Hepatocyte (in vitro differentiated cells): ENCODE measurements around the gene SSR1. TPM values are rescaled to one million over a fixed set of nuclear protein-coding genes. Genes with fewer than 3 reads are reported as not detected.
"Not testable (repeated sequence)": the region's sequence is repeated elsewhere in the genome, so short reads cannot be mapped to it uniquely, and the experiment has no call there.

Experiments used
- DNase-seq: peaks from one replicate; pipeline ENCODE4 v3.0.0-alpha.2; 2016; ENCODE audit warnings: low spot score
- H2AFZ ChIP-seq: fragments of 200-600 bp; sonication (generic); 2 replicates; pipeline ENCODE4 v1.6.0; 2016; ENCODE audit warnings: antibody characterized with exemption, mild to moderate bottlenecking
- H3K27ac ChIP-seq: fragments of 200-600 bp; sonication (generic); 2 replicates; pipeline ENCODE4 v1.5.1; 2016; ENCODE audit warnings: mild to moderate bottlenecking
- H3K27me3 ChIP-seq: fragments of 200-600 bp; sonication (generic); 2 replicates; pipeline ENCODE4 v1.6.1; 2016
- H3K36me3 ChIP-seq: fragments of 200-600 bp; sonication (generic); replicated peaks from 2 replicates; pipeline ENCODE4 v1.5.1; 2016; ENCODE audit warnings: low read depth; ENCODE audit not compliant: insufficient read depth
- H3K4me1 ChIP-seq: fragments of 200-600 bp; sonication (generic); 2 replicates; pipeline ENCODE4 v1.5.1; 2016; ENCODE audit warnings: mild to moderate bottlenecking, moderate library complexity; ENCODE audit not compliant: insufficient read depth
- H3K4me2 ChIP-seq: fragments of 200-600 bp; sonication (generic); 2 replicates; pipeline ENCODE4 v1.6.0; 2016
- H3K4me3 ChIP-seq: fragments of 200-600 bp; sonication (generic); 2 replicates; pipeline ENCODE4 v1.5.1; 2016; ENCODE audit warnings: mild to moderate bottlenecking
- H3K79me2 ChIP-seq: fragments of 200-600 bp; sonication (generic); 2 replicates; pipeline ENCODE4 v1.6.0; 2017; ENCODE audit warnings: mild to moderate bottlenecking
- H3K9me2 ChIP-seq: fragments of 200-600 bp; sonication (generic); replicated peaks from 2 replicates; pipeline ENCODE4 v1.6.0; 2017; ENCODE audit warnings: mild to moderate bottlenecking; ENCODE audit not compliant: insufficient read depth
- H3K9me3 ChIP-seq: fragments of 200-600 bp; sonication (generic); 2 replicates; pipeline ENCODE4 v1.5.1; 2016; ENCODE audit warnings: low read depth, mild to moderate bottlenecking
- H4K20me1 ChIP-seq: fragments of 200-600 bp; sonication (generic); 2 replicates; pipeline ENCODE4 v1.6.0; 2016; ENCODE audit warnings: mild to moderate bottlenecking; ENCODE audit not compliant: insufficient read depth, poor library complexity, severe bottlenecking
- EZH2 ChIP-seq: fragments of 200-600 bp; sonication (generic); IDR thresholded peaks from 2 replicates; pipeline ENCODE4 v1.6.1; 2016; ENCODE audit warnings: antibody characterized with exemption, mild to moderate bottlenecking, borderline replicate concordance
- EZH2phosphoT487 ChIP-seq: fragments of 200-600 bp; sonication (generic); IDR thresholded peaks from one replicate; pipeline ENCODE4 v1.6.1; 2018; ENCODE audit warnings: antibody characterized with exemption, mild to moderate bottlenecking, low read depth, moderate library complexity; ENCODE audit not compliant: unreplicated experiment, severe bottlenecking
- WGBS: methylation state at CpG from one replicate; pipeline ENCODE4 v1.1.6; 2016; ENCODE audit warnings: low lambda C conversion rate; ENCODE audit errors: missing lambda C conversion rate; 5-methylcytosine and 5-hydroxymethylcytosine counted together
- polyA plus RNA-seq: library from polyadenylated mRNA; unstranded; fragments of >200 nt; fragmentation: Nextera tagmentation; extraction: Ambion mirVana; gene quantifications from 2 replicates; pipeline ENCODE4 v1.2.1, GENCODE V29; 2016
- total RNA-seq: library from RNA; depleted of rRNA; stranded (reverse); fragments of >200 nt; gene quantifications from 2 replicates; pipeline ENCODE4 v1.2.3, GENCODE V29; 2014
- TF ChIP-seq, protein P1 (sequence below): fragments of 200-600 bp; sonication (generic); IDR thresholded peaks from 2 replicates; pipeline ENCODE4 v1.5.1; 2016; ENCODE audit warnings: antibody characterized with exemption, mild to moderate bottlenecking; ENCODE audit not compliant: poor library complexity

SSR1 gene
- total and polyA plus RNA-seq, 2 experiments from 2014 or later: 170 to 195 TPM

DNA sequence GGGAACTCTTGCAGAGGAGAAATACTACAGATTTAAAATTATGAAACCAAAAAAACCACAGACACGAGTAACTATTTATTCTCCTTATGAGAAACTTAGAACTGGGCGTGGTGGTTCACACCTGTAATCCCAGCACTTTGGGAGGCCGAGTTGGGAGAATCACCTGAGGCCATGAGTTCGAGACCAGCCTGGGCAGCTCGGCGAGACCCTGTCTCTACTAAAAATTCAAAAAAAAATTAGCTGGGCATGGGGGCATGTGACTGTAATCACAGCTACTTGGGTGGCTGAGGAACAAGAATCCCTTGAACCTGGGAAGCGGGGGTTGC lies 36.8 kb downstream of the SSR1 start:
- WGBS: 77% methylated on average over 7 of the region's 7 CpGs
- no peak overlapping the region for H2AFZ ChIP-seq
- H3K36me3 ChIP-seq: no peaks in the 10 kb centered on the region
- no peak overlapping the region for H3K4me2 ChIP-seq
- no peaks in the 10 kb centered on the region for H3K9me2 ChIP-seq
- no peaks in the 10 kb centered on the region for H3K27me3 ChIP-seq
- no peak for DNase-seq
- no peaks in the 10 kb centered on the region for H3K4me1 ChIP-seq
- no peak overlapping the region for H3K4me3 ChIP-seq
- no peaks in the 10 kb centered on the region for H3K79me2 ChIP-seq
- TF ChIP-seq, protein P1, sequence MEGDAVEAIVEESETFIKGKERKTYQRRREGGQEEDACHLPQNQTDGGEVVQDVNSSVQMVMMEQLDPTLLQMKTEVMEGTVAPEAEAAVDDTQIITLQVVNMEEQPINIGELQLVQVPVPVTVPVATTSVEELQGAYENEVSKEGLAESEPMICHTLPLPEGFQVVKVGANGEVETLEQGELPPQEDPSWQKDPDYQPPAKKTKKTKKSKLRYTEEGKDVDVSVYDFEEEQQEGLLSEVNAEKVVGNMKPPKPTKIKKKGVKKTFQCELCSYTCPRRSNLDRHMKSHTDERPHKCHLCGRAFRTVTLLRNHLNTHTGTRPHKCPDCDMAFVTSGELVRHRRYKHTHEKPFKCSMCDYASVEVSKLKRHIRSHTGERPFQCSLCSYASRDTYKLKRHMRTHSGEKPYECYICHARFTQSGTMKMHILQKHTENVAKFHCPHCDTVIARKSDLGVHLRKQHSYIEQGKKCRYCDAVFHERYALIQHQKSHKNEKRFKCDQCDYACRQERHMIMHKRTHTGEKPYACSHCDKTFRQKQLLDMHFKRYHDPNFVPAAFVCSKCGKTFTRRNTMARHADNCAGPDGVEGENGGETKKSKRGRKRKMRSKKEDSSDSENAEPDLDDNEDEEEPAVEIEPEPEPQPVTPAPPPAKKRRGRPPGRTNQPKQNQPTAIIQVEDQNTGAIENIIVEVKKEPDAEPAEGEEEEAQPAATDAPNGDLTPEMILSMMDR: no peak
- TF ChIP-seq EZH2phosphoT487 (no peak), EZH2 (no peak)
- H3K9me3 ChIP-seq: no peaks in the 10 kb centered on the region
- no peaks in the 10 kb centered on the region for H4K20me1 ChIP-seq
- no peak overlapping the region for H3K27ac ChIP-seq

DNA sequence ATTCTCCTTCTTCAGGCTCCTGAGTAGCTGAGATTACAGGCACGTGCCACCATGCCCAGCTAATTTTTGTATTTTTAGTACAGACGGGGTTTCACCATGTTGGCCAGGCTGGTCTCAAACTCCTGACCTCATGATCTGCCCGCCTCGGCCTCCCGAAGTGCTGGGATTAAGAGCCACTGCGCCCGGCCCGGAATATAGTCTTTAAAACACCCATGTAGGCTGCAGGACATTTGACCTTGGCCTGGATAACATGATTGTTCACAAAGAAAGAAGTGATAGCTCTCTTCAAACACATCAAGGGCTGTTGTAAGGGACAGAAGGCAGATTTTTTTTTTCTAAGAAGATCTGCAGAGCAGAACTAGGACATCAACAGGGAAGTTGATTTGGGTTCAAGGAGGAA lies 38.5 kb downstream of the SSR1 start:
- H3K9me2 ChIP-seq, H3K27me3 ChIP-seq, H3K4me3 ChIP-seq, H3K9me3 ChIP-seq, DNase-seq, H3K27ac ChIP-seq, H4K20me1 ChIP-seq, H3K36me3 ChIP-seq, H3K79me2 ChIP-seq, H3K4me1 ChIP-seq, H2AFZ ChIP-seq, H3K4me2 ChIP-seq: not testable (repeated sequence)
- 88% methylated on average over 8 of the region's 8 CpGs for WGBS

DNA sequence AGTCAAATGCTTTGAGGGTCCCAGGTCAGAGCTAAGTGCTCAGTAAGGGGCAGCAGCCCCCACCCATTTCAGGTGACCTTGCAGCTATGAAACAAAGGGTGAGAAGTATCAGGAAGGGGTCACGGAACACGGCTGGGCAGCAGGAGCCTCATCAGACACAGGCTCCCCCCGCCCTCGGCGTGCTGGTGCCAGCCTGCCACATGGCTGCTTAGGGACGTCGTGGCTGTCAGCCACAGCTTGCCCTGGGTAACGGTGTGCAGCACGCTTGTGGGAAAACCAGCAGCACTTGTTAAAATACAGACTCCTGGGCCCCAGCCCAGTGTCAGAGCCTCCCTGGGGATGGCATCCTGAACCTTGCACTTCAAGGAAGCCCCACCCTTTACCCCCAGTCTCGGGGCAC lies 39.3 kb downstream of the SSR1 start:
- Histone ChIP-seq H3K36me3 (no peaks in the 10 kb centered on the region), H3K79me2 (no peaks in the 10 kb centered on the region), H3K9me2 (no peaks in the 10 kb centered on the region), H3K27me3 (no peaks in the 10 kb centered on the region), H4K20me1 (no peaks in the 10 kb centered on the region), H3K4me2 (no peak overlapping the region), H2AFZ (no peak overlapping the region), H3K4me3 (no peak overlapping the region), H3K27ac (no peak overlapping the region), H3K4me1 (no peaks in the 10 kb centered on the region), H3K9me3 (no peaks in the 10 kb centered on the region)
- no peak for TF ChIP-seq EZH2phosphoT487
- TF ChIP-seq EZH2: no peak
- TF ChIP-seq, protein P1: no peak
- WGBS: 88% methylated on average over 10 of the region's 10 CpGs
- DNase-seq: no peak

DNA sequence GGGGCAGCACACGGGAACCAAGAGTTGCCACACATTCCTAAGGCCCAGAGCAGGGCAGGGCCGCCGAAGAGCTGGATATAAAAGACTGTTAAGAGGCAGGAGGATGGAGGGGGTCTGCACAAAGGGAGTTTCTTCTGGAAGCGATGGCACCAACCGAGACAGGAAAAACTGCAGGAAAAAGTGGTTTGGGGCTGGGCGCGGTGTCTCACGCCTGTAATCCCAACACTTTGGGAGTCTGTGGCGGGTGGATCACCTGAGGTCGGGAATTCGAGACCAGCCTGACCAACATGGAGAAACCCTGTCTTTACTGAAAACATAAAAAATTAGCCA lies 41.8 kb downstream of the SSR1 start:
- WGBS: 91% methylated on average over 11 of the region's 11 CpGs
- H3K4me2 ChIP-seq: no peak overlapping the region
- H3K27ac ChIP-seq: no peak overlapping the region
- no peaks in the 10 kb centered on the region for H3K27me3 ChIP-seq
- H3K4me1 ChIP-seq: no peaks in the 10 kb centered on the region
- H3K36me3 ChIP-seq: no peaks in the 10 kb centered on the region
- H3K4me3 ChIP-seq: no peak overlapping the region
- no peak overlapping the region for H2AFZ ChIP-seq
- TF ChIP-seq EZH2phosphoT487: no peak
- no peak for TF ChIP-seq EZH2
- TF ChIP-seq, protein P1: no peak
- no peaks in the 10 kb centered on the region for H3K79me2 ChIP-seq
- H3K9me2 ChIP-seq: no peaks in the 10 kb centered on the region
- no peaks in the 10 kb centered on the region for H3K9me3 ChIP-seq
- no peak for DNase-seq
- no peaks in the 10 kb centered on the region for H4K20me1 ChIP-seq
